ENCODE data around the gene SUPT4H1.

The SUPT4H1 gene

GRCh38 chr17:58313815-58314705 lies 37.9 kb downstream of the SUPT4H1 start:
- H2AK5ac ChIP-seq (ENCODE audit: low read length, severe bottlenecking), result no peak overlapping the region
- no peak overlapping the region for H3K4me3 ChIP-seq (ENCODE audit: insufficient read depth in 1 of 2, low read depth in 1 of 2, low read length in 2 of 2)
- H3K14ac ChIP-seq (ENCODE audit: low read length in 2 of 2), result no peak overlapping the region
- H3K4me2 ChIP-seq (ENCODE audit: low read length, poor library complexity, severe bottlenecking), result no peak overlapping the region
- H4K8ac ChIP-seq (ENCODE audit: low read length), result no peak overlapping the region
- WGBS, result 80% methylated on average over 7 of the region's 7 CpGs
- H3K27me3 ChIP-seq (ENCODE audit: control insufficient read depth in 1 of 2, insufficient read depth in 1 of 2, low read length in 2 of 2), result peaks cover 16 to 26% of the 10 kb centered on the region in 2 experiments
- no peak overlapping the region for H3K4ac ChIP-seq (ENCODE audit: low read depth in 1 of 2, low read length in 2 of 2)
- H3K23ac ChIP-seq (ENCODE audit: low read length in 2 of 2), result no peak overlapping the region
- H4K91ac ChIP-seq (ENCODE audit: low read length), result no peak overlapping the region
- no peak overlapping the region for H3K18ac ChIP-seq (ENCODE audit: low read depth in 1 of 2, low read length in 2 of 2)
- H3K79me1 ChIP-seq (replicated peaks; ENCODE audit: low read length, poor library complexity, severe bottlenecking), result no peaks in the 10 kb centered on the region
- no peak overlapping the region for H2AFZ ChIP-seq (ENCODE audit: low read depth, low read length)
- no peaks in the 10 kb centered on the region for H3K9me3 ChIP-seq (ENCODE audit: control insufficient read depth, low read length)
- no peaks in the 10 kb centered on the region for H3K4me1 ChIP-seq (ENCODE audit: control insufficient read depth, insufficient read depth, low read depth, low read length)
- no peak overlapping the region for H3K27ac ChIP-seq (ENCODE audit: low read length, poor library complexity, severe bottlenecking)
- H2BK5ac ChIP-seq (ENCODE audit: low read depth, low read length, poor library complexity, severe bottlenecking), result no peak overlapping the region
- no peak overlapping the region for H2BK15ac ChIP-seq (ENCODE audit: low read depth, poor library complexity, severe bottlenecking)
- no peak overlapping the region for H3K9ac ChIP-seq (ENCODE audit: low read length)
- no peak for DNase-seq
- H2BK12ac ChIP-seq (ENCODE audit: low read length in 2 of 2), result no peak overlapping the region
- H3K36me3 ChIP-seq (ENCODE audit: control insufficient read depth in 1 of 2, insufficient read depth in 2 of 2, low read depth in 1 of 2, low read length in 2 of 2), result no peaks in the 10 kb centered on the region
- H2BK120ac ChIP-seq (ENCODE audit: low read depth, low read length), result no peak overlapping the region

DNA sequence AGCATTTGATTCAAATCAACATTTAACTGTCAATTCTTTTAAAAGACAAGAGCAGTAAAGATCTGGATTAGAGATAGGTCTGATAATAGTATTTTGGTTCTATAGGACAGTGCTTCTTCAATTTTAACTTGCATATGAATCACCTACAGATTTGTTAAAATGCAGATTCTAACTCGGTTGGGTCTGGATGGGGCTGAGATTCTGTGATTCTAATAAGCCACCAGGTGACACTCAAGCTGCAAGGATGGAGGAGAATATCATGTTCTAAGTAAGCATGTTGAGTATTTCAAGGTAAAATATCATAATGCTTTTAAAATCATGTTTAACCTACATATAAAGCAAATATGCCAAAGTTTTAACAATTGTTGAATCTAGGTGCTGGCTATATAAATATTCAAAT lies 39.2 kb downstream of the SUPT4H1 start:
- no CpG with 5 or more reads among the region's 1 CpG for WGBS
- H2BK12ac ChIP-seq (ENCODE audit: low read length in 2 of 2), result no peak overlapping the region
- no peaks in the 10 kb centered on the region for H3K36me3 ChIP-seq (ENCODE audit: control insufficient read depth in 1 of 2, insufficient read depth in 2 of 2, low read depth in 1 of 2, low read length in 2 of 2)

DNA sequence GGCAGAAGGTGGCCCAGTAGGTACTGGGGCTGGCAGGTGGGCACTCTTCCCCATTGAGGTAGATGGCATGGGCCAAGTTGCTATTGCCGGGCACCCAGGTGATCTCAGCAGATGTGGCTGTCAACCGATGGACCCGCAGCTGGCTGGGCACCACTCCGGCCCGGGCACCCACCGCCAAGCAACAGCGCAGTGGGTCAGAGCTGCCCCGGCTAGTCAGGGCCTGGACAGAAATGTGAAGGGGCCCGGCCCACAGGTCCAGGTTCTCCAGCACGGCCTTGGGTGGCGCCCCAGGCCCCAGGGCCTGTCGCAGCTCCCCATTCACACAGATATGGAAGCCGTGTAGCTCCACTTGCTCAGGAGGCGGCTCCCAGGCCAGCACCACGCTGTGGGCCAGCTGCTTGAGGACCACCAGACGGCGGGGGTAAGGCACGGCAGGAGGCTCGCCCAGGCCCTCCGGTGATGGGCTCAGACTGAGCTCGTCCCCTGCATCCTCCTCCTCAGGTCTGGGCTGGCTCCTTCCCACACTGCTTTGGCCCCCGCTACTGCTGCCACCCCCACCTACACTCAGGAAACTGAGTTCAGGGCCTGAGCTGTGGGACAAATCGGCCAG lies 39.9 kb downstream of the SUPT4H1 start:
- H3K36me3 ChIP-seq (ENCODE audit: control insufficient read depth in 1 of 2, insufficient read depth in 2 of 2, low read depth in 1 of 2, low read length in 2 of 2), result no peaks in the 10 kb centered on the region
- H3K4me2 ChIP-seq (ENCODE audit: low read length, poor library complexity, severe bottlenecking), result no peak overlapping the region
- no peak overlapping the region for H2BK5ac ChIP-seq (ENCODE audit: low read depth, low read length, poor library complexity, severe bottlenecking)
- H3K23ac ChIP-seq (ENCODE audit: low read length in 2 of 2), result no peak overlapping the region
- H3K79me1 ChIP-seq (replicated peaks; ENCODE audit: low read length, poor library complexity, severe bottlenecking), result no peaks in the 10 kb centered on the region
- H3K27me3 ChIP-seq (ENCODE audit: control insufficient read depth in 1 of 2, insufficient read depth in 1 of 2, low read length in 2 of 2), result peaks cover 27 to 35% of the 10 kb centered on the region in 2 experiments
- H2BK15ac ChIP-seq (ENCODE audit: low read depth, poor library complexity, severe bottlenecking), result no peak overlapping the region
- H2AFZ ChIP-seq (ENCODE audit: low read depth, low read length), result no peak overlapping the region
- no peak overlapping the region for H2BK120ac ChIP-seq (ENCODE audit: low read depth, low read length)
- no peak overlapping the region for H2BK12ac ChIP-seq (ENCODE audit: low read length in 2 of 2)
- DNase-seq, result no peak
- H4K8ac ChIP-seq (ENCODE audit: low read length), result no peak overlapping the region
- H2AK5ac ChIP-seq (ENCODE audit: low read length, severe bottlenecking), result no peak overlapping the region
- H3K9me3 ChIP-seq (ENCODE audit: control insufficient read depth, low read length), result no peaks in the 10 kb centered on the region
- no peaks in the 10 kb centered on the region for H3K4me1 ChIP-seq (ENCODE audit: control insufficient read depth, insufficient read depth, low read depth, low read length)
- no peak overlapping the region for H3K27ac ChIP-seq (ENCODE audit: low read length, poor library complexity, severe bottlenecking)
- WGBS, result 84% methylated on average over 20 of the region's 23 CpGs
- no peak overlapping the region for H3K9ac ChIP-seq (ENCODE audit: low read length)
- H3K14ac ChIP-seq (ENCODE audit: low read length in 2 of 2), result no peak overlapping the region
- H3K4me3 ChIP-seq (ENCODE audit: insufficient read depth in 1 of 2, low read depth in 1 of 2, low read length in 2 of 2), result peak overlapping the region in 1 of 2 experiments; percentile 4
- no peak overlapping the region for H3K18ac ChIP-seq (ENCODE audit: low read depth in 1 of 2, low read length in 2 of 2)
- H4K91ac ChIP-seq (ENCODE audit: low read length), result no peak overlapping the region
- H3K4ac ChIP-seq (ENCODE audit: low read depth in 1 of 2, low read length in 2 of 2), result no peak overlapping the region

More for the DNA sequence above, 39.2 kb downstream of the SUPT4H1 start:
- H3K79me1 ChIP-seq (replicated peaks; ENCODE audit: low read length, poor library complexity, severe bottlenecking), result no peaks in the 10 kb centered on the region
- H4K8ac ChIP-seq (ENCODE audit: low read length), result no peak overlapping the region
- DNase-seq, result no peak
- no peak overlapping the region for H3K4me3 ChIP-seq (ENCODE audit: insufficient read depth in 1 of 2, low read depth in 1 of 2, low read length in 2 of 2)
- H2BK120ac ChIP-seq (ENCODE audit: low read depth, low read length), result no peak overlapping the region
- H3K23ac ChIP-seq (ENCODE audit: low read length in 2 of 2), result no peak overlapping the region
- no peak overlapping the region for H2BK15ac ChIP-seq (ENCODE audit: low read depth, poor library complexity, severe bottlenecking)
- H3K27ac ChIP-seq (ENCODE audit: low read length, poor library complexity, severe bottlenecking), result no peak overlapping the region
- no peak overlapping the region for H3K4me2 ChIP-seq (ENCODE audit: low read length, poor library complexity, severe bottlenecking)
- H3K9ac ChIP-seq (ENCODE audit: low read length), result no peak overlapping the region
- H2AFZ ChIP-seq (ENCODE audit: low read depth, low read length), result no peak overlapping the region
- no peak overlapping the region for H3K18ac ChIP-seq (ENCODE audit: low read depth in 1 of 2, low read length in 2 of 2)
- H3K9me3 ChIP-seq (ENCODE audit: control insufficient read depth, low read length), result no peaks in the 10 kb centered on the region
- no peak overlapping the region for H3K14ac ChIP-seq (ENCODE audit: low read length in 2 of 2)
- H3K27me3 ChIP-seq (ENCODE audit: control insufficient read depth in 1 of 2, insufficient read depth in 1 of 2, low read length in 2 of 2), result peaks cover 22 to 28% of the 10 kb centered on the region in 2 experiments
- no peak overlapping the region for H4K91ac ChIP-seq (ENCODE audit: low read length)
- H2BK5ac ChIP-seq (ENCODE audit: low read depth, low read length, poor library complexity, severe bottlenecking), result no peak overlapping the region
- no peak overlapping the region for H3K4ac ChIP-seq (ENCODE audit: low read depth in 1 of 2, low read length in 2 of 2)
- H2AK5ac ChIP-seq (ENCODE audit: low read length, severe bottlenecking), result no peak overlapping the region
- H3K4me1 ChIP-seq (ENCODE audit: control insufficient read depth, insufficient read depth, low read depth, low read length), result no peaks in the 10 kb centered on the region

DNA sequence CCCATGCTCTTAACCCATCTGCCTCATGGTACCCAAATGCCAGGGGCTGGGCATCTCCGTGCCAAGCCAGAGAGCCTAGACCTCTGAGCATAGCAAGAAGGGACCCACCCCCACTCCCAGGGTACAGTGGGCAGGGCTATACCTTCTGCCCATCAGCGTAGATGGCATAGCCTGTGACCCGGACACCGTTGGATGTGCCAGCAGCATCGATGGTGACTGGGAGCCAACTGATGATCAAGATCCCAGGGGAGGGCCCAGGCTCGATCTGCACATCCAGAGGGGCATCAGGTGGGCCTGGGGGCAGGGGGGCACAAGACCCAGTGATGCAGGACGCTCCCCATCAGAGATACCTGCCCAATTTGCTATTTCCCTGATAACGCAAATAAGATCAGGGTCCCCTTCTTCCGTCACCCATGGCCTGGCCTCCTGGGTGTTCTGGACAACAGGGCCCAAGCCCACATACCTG lies 40.5 kb downstream of the SUPT4H1 start:
- H3K23ac ChIP-seq (ENCODE audit: low read length in 2 of 2), result no peak overlapping the region
- H4K8ac ChIP-seq (ENCODE audit: low read length), result no peak overlapping the region
- H2BK5ac ChIP-seq (ENCODE audit: low read depth, low read length, poor library complexity, severe bottlenecking), result no peak overlapping the region
- no peak overlapping the region for H3K4me2 ChIP-seq (ENCODE audit: low read length, poor library complexity, severe bottlenecking)
- H2BK15ac ChIP-seq (ENCODE audit: low read depth, poor library complexity, severe bottlenecking), result peak overlapping the region; percentile 19
- no peaks in the 10 kb centered on the region for H3K4me1 ChIP-seq (ENCODE audit: control insufficient read depth, insufficient read depth, low read depth, low read length)
- H3K14ac ChIP-seq (ENCODE audit: low read length in 2 of 2), result no peak overlapping the region
- no peak overlapping the region for H3K18ac ChIP-seq (ENCODE audit: low read depth in 1 of 2, low read length in 2 of 2)
- no peak overlapping the region for H2AK5ac ChIP-seq (ENCODE audit: low read length, severe bottlenecking)
- H2AFZ ChIP-seq (ENCODE audit: low read depth, low read length), result no peak overlapping the region
- no peaks in the 10 kb centered on the region for H3K9me3 ChIP-seq (ENCODE audit: control insufficient read depth, low read length)
- no peak overlapping the region for H4K91ac ChIP-seq (ENCODE audit: low read length)
- no peak for DNase-seq
- no peak overlapping the region for H2BK12ac ChIP-seq (ENCODE audit: low read length in 2 of 2)
- H3K79me1 ChIP-seq (replicated peaks; ENCODE audit: low read length, poor library complexity, severe bottlenecking), result no peaks in the 10 kb centered on the region
- no peak overlapping the region for H3K9ac ChIP-seq (ENCODE audit: low read length)
- no peak overlapping the region for H3K4ac ChIP-seq (ENCODE audit: low read depth in 1 of 2, low read length in 2 of 2)
- H3K27me3 ChIP-seq (ENCODE audit: control insufficient read depth in 1 of 2, insufficient read depth in 1 of 2, low read length in 2 of 2), result peaks cover 29 to 40% of the 10 kb centered on the region in 2 experiments
- H3K4me3 ChIP-seq (ENCODE audit: insufficient read depth in 1 of 2, low read depth in 1 of 2, low read length in 2 of 2), result no peak overlapping the region
- no peaks in the 10 kb centered on the region for H3K36me3 ChIP-seq (ENCODE audit: control insufficient read depth in 1 of 2, insufficient read depth in 2 of 2, low read depth in 1 of 2, low read length in 2 of 2)
- WGBS, result 88% methylated on average over 9 of the region's 9 CpGs
- no peak overlapping the region for H3K27ac ChIP-seq (ENCODE audit: low read length, poor library complexity, severe bottlenecking)
- no peak overlapping the region for H2BK120ac ChIP-seq (ENCODE audit: low read depth, low read length)

Data from mesenchymal stem cell (in vitro differentiated cells and primary cell).